ENCODE data around the gene UGT1A7. TPM values are rescaled to one million over a fixed set of nuclear protein-coding genes. Genes with fewer than 3 reads are reported as not detected.

Gene UGT1A7
- total RNA-seq, 2 donors from 2014 or later, result not detected

GRCh38 chr2:233811732-233812131 lies 130.0 kb downstream of the UGT1A7 start:
- intact Hi-C loops (cut with DNase I), result no loop called here
- TF ChIP-seq CTCF (IDR thresholded peaks at IDR 0.05) (no peak), POLR2A (IDR thresholded peaks at IDR 0.05) (no peak)
- Histone ChIP-seq H3K27me3 (no peaks in the 10 kb centered on the region), H3K27ac (no peak overlapping the region), H3K4me3 (no peak overlapping the region), H3K4me1 (no peaks in the 10 kb centered on the region), H3K36me3 (replicated peaks in 1 of 2; ENCODE audit: insufficient read depth in 1 of 2, low read depth in 2 of 2) (no peaks in the 10 kb centered on the region), H3K9me3 (no peaks in the 10 kb centered on the region)
- ATAC-seq, result no peak
- peak in 1 of 4 donors; percentile 4 for DNase-seq
- WGBS, 2 donors, result 72 to 81% methylated on average over 8 of the region's 8 CpGs

- H3K4me3 ChIP-seq, result no peak overlapping the region
- no peak for TF ChIP-seq POLR2A (IDR thresholded peaks at IDR 0.05)
- no peak for TF ChIP-seq CTCF (IDR thresholded peaks at IDR 0.05)
These were observed 131.7 kb downstream of the UGT1A7 start for GRCh38 chr2:233813236-233814055.

GRCh38 chr2:233814056-233814835 lies 132.5 kb downstream of the UGT1A7 start:
- H3K36me3 ChIP-seq (replicated peaks in 1 of 2; ENCODE audit: insufficient read depth in 1 of 2, low read depth in 2 of 2), result no peaks in the 10 kb centered on the region
- H3K4me1 ChIP-seq, result no peaks in the 10 kb centered on the region
- intact Hi-C loops (cut with DNase I), result no loop called here
- 57 to 67% methylated on average over 2 of the region's 2 CpGs for WGBS, 2 donors
- no peaks in the 10 kb centered on the region for H3K27me3 ChIP-seq
- ATAC-seq (no peak), DNase-seq (peak in 2 of 4 donors; percentile 3 to 4)
- H3K9me3 ChIP-seq, result no peaks in the 10 kb centered on the region
- H3K27ac ChIP-seq, result no peak overlapping the region
- TF ChIP-seq POLR2A (IDR thresholded peaks at IDR 0.05) (no peak), CTCF (IDR thresholded peaks at IDR 0.05) (no peak)
- no peak overlapping the region for H3K4me3 ChIP-seq

More at GRCh38 chr2:233813236-233814055, 131.7 kb downstream of the UGT1A7 start:
- no peaks in the 10 kb centered on the region for H3K27me3 ChIP-seq
- WGBS, 2 donors, result 64 to 73% methylated on average over 2 to 3 of the region's 3 CpGs
- intact Hi-C loops (cut with DNase I), result no loop called here
- no peaks in the 10 kb centered on the region for H3K4me1 ChIP-seq
- H3K36me3 ChIP-seq (replicated peaks in 1 of 2; ENCODE audit: insufficient read depth in 1 of 2, low read depth in 2 of 2), result no peaks in the 10 kb centered on the region
- ATAC-seq (no peak), DNase-seq (peak in 1 of 4 donors; percentile 1)
- no peaks in the 10 kb centered on the region for H3K9me3 ChIP-seq
- no peak overlapping the region for H3K27ac ChIP-seq

GRCh38 chr2:233815861-233816260 lies 134.2 kb downstream of the UGT1A7 start:
- no peak overlapping the region for H3K4me3 ChIP-seq
- H3K27me3 ChIP-seq, result no peaks in the 10 kb centered on the region
- no peaks in the 10 kb centered on the region for H3K9me3 ChIP-seq
- 74 to 83% methylated on average over 6 of the region's 6 CpGs for WGBS, 2 donors
- H3K4me1 ChIP-seq, result no peaks in the 10 kb centered on the region
- ATAC-seq (no peak), DNase-seq (no peak)
- intact Hi-C loops (cut with DNase I), result no loop called here
- H3K36me3 ChIP-seq (replicated peaks in 1 of 2; ENCODE audit: insufficient read depth in 1 of 2, low read depth in 2 of 2), result no peaks in the 10 kb centered on the region
- TF ChIP-seq POLR2A (IDR thresholded peaks at IDR 0.05), result no peak
- TF ChIP-seq CTCF (IDR thresholded peaks at IDR 0.05), result no peak
- H3K27ac ChIP-seq, result no peak overlapping the region

Measured in body of pancreas (tissue), 4 donors.